ENCODE measurements around the gene NOMO2.
A peak's percentile ranks its signal among the peaks of the same experiment; 100 is the strongest.
"Not testable (repeated sequence)": the region's sequence is repeated elsewhere in the genome, so short reads cannot be mapped to it uniquely, and the experiment has no call there.

NOMO2 gene, protein sequence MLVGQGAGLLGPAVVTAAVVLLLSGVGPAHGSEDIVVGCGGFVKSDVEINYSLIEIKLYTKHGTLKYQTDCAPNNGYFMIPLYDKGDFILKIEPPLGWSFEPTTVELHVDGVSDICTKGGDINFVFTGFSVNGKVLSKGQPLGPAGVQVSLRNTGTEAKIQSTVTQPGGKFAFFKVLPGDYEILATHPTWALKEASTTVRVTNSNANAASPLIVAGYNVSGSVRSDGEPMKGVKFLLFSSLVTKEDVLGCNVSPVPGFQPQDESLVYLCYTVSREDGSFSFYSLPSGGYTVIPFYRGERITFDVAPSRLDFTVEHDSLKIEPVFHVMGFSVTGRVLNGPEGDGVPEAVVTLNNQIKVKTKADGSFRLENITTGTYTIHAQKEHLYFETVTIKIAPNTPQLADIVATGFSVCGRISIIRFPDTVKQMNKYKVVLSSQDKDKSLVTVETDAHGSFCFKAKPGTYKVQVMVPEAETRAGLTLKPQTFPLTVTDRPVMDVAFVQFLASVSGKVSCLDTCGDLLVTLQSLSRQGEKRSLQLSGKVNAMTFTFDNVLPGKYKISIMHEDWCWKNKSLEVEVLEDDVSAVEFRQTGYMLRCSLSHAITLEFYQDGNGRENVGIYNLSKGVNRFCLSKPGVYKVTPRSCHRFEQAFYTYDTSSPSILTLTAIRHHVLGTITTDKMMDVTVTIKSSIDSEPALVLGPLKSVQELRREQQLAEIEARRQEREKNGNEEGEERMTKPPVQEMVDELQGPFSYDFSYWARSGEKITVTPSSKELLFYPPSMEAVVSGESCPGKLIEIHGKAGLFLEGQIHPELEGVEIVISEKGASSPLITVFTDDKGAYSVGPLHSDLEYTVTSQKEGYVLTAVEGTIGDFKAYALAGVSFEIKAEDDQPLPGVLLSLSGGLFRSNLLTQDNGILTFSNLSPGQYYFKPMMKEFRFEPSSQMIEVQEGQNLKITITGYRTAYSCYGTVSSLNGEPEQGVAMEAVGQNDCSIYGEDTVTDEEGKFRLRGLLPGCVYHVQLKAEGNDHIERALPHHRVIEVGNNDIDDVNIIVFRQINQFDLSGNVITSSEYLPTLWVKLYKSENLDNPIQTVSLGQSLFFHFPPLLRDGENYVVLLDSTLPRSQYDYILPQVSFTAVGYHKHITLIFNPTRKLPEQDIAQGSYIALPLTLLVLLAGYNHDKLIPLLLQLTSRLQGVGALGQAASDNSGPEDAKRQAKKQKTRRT
- total RNA-seq, result 14.2 to 27.4 reads per million in 2 donors

- DNase-seq, result peak; percentile 75
Observed at GRCh38 chr16:18561727-18562314, at the start of gene NOMO2. Gene NOMO2 (minus strand): TSS chr16:18562097. CDS start chr16:18562040, 57 bp downstream.

GRCh38 chr16:18610147-18610803 is 48.4 kb upstream of the NOMO2 start:
- DNase-seq, result not testable (repeated sequence)

GRCh38 chr16:18608271-18608670 is 46.4 kb upstream of the NOMO2 start:
- not testable (repeated sequence) for DNase-seq

GRCh38 chr16:18603572-18604246 is 41.8 kb upstream of the NOMO2 start:
- DNase-seq, result not testable (repeated sequence)

GRCh38 chr16:18598582-18598981 is 36.7 kb upstream of the NOMO2 start:
- not testable (repeated sequence) for DNase-seq

DNA sequence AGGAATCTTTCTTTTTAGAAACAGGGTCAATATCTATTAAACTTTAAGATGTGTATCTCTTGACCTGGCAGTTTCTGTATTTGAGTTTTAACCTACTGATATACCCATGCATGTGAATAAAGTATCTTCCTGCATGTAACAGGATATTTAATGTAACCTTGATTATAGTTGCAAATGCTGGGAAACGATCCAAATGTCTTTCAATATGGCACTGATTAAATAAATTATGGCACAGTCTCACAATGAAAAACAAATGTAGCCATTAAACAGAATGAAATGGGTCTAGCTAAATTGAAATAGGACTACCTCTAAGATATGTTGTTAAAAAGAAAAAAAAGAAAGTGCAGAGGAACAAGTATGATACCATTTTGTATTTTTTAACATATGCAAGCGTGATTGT is 35.8 kb upstream of the NOMO2 start:
- not testable (repeated sequence) for DNase-seq

GRCh38 chr16:18597319-18597718 is 35.4 kb upstream of the NOMO2 start:
- DNase-seq, result not testable (repeated sequence)

GRCh38 chr16:18595796-18596195 is 33.9 kb upstream of the NOMO2 start:
- DNase-seq, result not testable (repeated sequence)

GRCh38 chr16:18594880-18595279 is 33.0 kb upstream of the NOMO2 start:
- DNase-seq, result not testable (repeated sequence)

DNA sequence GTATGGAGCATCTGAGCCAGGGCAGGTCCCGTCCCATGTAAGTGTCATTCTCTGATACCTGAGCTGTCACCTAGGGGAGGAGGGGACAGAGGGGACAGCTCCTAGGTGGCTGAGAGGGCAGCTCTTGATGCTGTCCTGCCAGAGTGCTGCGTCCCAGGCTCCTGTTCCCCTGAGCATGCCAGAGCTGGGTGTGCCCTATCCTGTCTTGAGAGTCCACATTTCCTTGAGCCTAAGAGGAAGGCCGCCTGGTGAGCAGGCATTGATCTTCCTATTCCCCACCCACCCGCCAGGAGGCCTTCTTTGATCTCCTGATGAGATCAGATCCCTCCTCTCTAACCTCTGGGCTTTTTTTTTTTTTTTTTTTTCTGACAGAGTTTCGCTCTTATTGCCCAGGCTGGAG is 32.0 kb upstream of the NOMO2 start:
- not testable (repeated sequence) for DNase-seq

GRCh38 chr16:18592982-18593381 is 31.1 kb upstream of the NOMO2 start:
- not testable (repeated sequence) for DNase-seq

DNA sequence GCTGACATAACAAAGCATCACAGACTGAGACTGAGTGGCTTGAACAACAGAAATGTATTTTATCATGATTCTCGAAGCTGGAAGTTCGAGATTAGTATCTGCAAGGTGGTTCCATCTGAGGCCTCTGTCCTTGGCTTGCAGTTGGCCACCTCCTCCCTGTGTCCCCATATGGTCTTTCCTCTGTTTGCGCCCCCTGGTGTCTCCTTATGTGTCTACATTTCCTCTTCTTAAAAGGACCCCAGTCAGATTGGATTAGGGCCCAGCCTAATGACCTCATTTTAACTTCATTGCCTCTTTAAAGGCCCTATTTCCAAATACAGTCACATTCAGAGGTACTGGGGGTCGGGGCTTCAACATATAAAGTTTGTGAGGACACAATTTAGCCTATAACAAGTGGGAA is 30.0 kb upstream of the NOMO2 start:
- DNase-seq, result not testable (repeated sequence)

- DNase-seq, result not testable (repeated sequence)
Observed at GRCh38 chr16:18591441-18591840, 29.5 kb upstream of the NOMO2 start.

DNA sequence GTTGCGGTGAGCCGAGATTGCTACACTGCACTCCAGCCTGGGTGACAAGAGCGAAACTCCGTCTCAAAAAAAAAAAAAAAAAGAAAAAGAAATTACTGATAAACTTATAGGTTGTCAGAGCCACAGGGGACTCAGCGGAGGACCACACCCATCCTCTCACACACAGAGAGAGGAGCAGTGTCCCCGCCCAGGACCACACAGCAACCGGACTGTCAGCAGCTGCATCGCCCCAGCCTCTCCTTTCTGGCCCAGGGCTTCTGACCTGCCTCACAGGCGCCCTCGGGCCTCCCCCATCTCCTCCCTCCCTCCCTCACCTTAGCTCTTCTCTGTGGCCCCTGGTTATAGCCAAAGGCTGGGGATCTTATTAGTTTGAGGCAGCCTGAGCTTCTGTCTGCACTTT is 27.9 kb upstream of the NOMO2 start:
- not testable (repeated sequence) for DNase-seq

DNA sequence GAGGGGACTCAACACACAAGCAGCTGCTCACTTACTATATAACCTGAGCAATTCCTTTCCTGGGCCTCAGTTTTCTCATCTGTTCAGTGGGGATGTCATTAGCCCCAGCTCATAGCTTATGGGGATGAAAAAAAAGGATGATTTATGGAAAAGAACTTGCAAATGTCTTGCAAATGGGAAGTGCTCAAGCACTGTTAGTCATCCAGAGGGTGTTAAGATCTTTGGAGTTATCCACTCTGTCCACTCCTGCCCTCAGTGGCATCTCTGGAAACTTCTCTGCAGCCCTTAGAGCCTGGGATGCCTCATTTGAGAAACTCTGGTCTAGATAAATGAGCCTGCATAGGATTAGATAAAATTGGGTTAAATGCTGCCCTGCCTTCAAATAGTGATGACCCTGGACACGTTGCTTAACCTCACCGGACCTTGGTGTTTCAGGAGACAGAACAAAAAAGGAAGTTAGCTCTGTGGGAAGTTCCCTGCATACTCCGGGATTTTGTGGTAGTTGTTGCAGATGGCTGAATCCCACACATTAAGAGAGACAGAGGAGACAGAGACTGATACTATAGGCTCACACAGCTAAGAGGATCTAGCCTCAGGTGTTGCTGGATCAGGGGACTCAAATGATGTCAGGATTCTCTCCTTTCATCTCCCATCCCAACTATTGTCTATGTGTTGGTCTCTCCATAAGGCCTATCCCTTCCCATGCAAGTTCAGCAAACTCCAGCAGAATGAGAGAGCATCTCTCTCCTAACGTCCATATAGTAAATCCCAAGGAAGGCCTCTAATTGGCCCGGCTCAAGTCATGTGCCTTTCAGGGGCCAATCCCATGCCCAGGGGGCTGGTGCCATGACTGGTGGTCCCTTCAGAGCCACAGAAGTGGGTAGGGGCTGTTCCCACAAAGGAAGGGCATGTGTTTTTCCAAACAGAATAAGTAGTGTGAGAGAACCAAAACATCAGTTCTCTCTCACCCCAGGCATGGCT is 25.0 kb upstream of the NOMO2 start:
- not testable (repeated sequence) for DNase-seq

- not testable (repeated sequence) for DNase-seq
Observed at GRCh38 chr16:18585789-18586188, 23.9 kb upstream of the NOMO2 start.

DNA sequence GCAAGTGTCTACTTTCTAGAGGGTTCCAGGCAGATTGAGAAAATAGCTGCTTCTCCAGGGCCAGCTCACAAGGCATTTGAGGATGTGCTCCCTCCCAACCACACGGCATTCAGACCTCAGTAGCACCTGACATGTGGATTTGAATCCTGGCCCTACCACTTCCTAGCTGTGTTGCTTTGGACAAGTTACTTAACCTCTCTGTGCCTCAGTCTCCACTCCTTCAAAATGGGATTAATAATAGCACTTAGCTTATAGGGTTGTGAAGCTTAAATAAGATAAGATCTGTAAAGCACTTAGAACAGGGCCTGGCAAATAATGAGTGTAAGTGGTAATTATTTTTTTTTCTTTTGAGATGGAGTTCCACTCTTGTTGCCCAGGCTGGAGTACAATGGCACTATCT is 21.0 kb upstream of the NOMO2 start:
- no peak for DNase-seq

DNA sequence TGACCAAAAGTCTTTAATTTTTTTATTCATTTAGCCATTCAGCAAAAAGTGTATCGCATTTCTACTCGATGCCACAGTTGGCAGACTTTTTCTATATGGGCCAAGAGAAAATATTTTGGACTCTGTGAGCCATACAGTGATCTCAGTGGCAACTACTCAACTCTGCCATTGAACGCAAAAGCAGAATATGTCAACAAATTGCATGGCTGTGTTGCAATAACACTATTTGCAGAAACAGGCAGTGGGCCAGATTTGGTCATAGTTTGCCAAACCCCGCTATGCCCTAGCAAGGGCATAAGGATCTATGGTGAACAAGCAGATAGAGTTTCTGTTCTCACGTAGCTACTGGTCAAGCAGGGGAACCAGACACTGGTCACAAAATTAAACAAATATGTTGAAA is 18.5 kb upstream of the NOMO2 start:
- DNase-seq, result not testable (repeated sequence)

GRCh38 chr16:18579261-18579660 is 17.4 kb upstream of the NOMO2 start:
- DNase-seq, result not testable (repeated sequence)

- not testable (repeated sequence) for DNase-seq
Observed at GRCh38 chr16:18577942-18578341, 16.0 kb upstream of the NOMO2 start.

Measured in T-helper 9 cell (primary cell).